K562 (cell line): ENCODE data around the gene FAM24A. TPM values are rescaled to one million over a fixed set of nuclear protein-coding genes. Genes with fewer than 3 reads are reported as not detected.

Experiments
- BCOR ChIP-seq: fragments of 450-650 bp; IDR thresholded peaks from 2 replicates; pipeline ENCODE4 v1.6.1; 2016
- ELF4 ChIP-seq: fragments of 450-650 bp; formaldehyde crosslinking; IDR thresholded peaks from 2 replicates; pipeline ENCODE4 v1.4.0; 2022; ENCODE audit warnings: missing genetic modification characterization
- EP400 ChIP-seq: fragments of 450-650 bp; IDR thresholded peaks from 2 replicates; pipeline ENCODE4 v1.6.1; 2017; ENCODE audit warnings: antibody characterized with exemption, mild to moderate bottlenecking, moderate library complexity
- FOSL1 ChIP-seq: fragments of 200-800 bp; sonication (Bioruptor generic); conservative IDR thresholded peaks from 2 replicates; pipeline ENCODE4 v1.6.1; 2016; ENCODE audit warnings: missing genetic modification characterization, missing compliant biosample characterization
- HNRNPUL1 ChIP-seq: fragments of 200-400 bp; formaldehyde crosslinking; IDR thresholded peaks from 2 replicates; pipeline ENCODE4 v1.6.1; 2017; ENCODE audit warnings: low read length
- KLF16 ChIP-seq: IDR thresholded peaks from 2 replicates; pipeline ENCODE4 v1.6.1; 2016; ENCODE audit warnings: antibody characterized with exemption
- MAZ ChIP-seq, 2 experiments: fragments of 450-650 bp in 1 of 2; sonication (generic) in 1 of 2; formaldehyde crosslinking; IDR thresholded peaks in 1 of 2; conservative IDR thresholded peaks in 1 of 2; 2 replicates each; pipeline versions ENCODE4 v1.4.0 to v1.5.0; 2020; ENCODE audit warnings: mild to moderate bottlenecking in 1 of 2, missing genetic modification reagents in 1 of 2
- NCOA4 ChIP-seq: fragments of 450-650 bp; IDR thresholded peaks from 2 replicates; pipeline ENCODE4 v1.6.1; 2018; ENCODE audit warnings: mild to moderate bottlenecking; ENCODE audit not compliant: partially characterized antibody
- NR0B1 ChIP-seq: fragments of 450-650 bp; IDR thresholded peaks from one replicate; pipeline ENCODE4 v1.6.1; 2018; ENCODE audit warnings: mild to moderate bottlenecking, moderate library complexity; ENCODE audit not compliant: partially characterized antibody
- RAD21 ChIP-seq, 2 experiments: fragments of 250-450 bp in 1 of 2; fragments of 450-650 bp in 1 of 2; sonication (Bioruptor Pico) in 1 of 2; formaldehyde crosslinking in 1 of 2; IDR thresholded peaks in 1 of 2; conservative IDR thresholded peaks in 1 of 2; 2 replicates each; pipeline versions ENCODE4 v1.4.0 to v1.8.0; 2020 to 2022; ENCODE audit warnings: mild to moderate bottlenecking in 2 of 2, moderate library complexity in 1 of 2
- SAFB ChIP-seq: fragments of 200-400 bp; formaldehyde crosslinking; IDR thresholded peaks from 2 replicates; pipeline ENCODE4 v1.6.1; 2017; ENCODE audit warnings: low read depth, low read length, borderline replicate concordance
- SAP30 ChIP-seq: fragments of 200-600 bp; sonication (generic); IDR thresholded peaks from 2 replicates; pipeline ENCODE4 v1.6.1; 2012; ENCODE audit warnings: borderline replicate concordance, low read depth, mild to moderate bottlenecking, moderate library complexity, low read length, control low read depth, inconsistent platforms; ENCODE audit not compliant: insufficient read depth, poor library complexity, severe bottlenecking
- SRSF1 ChIP-seq: fragments of 200-400 bp; formaldehyde crosslinking; IDR thresholded peaks from 2 replicates; pipeline ENCODE4 v1.6.1; 2017; ENCODE audit warnings: mild to moderate bottlenecking, low read depth, low read length, moderate library complexity
- ZBTB11 ChIP-seq, 3 experiments: fragments of 200-800 bp in 1 of 3; fragments of 250-450 bp in 1 of 3; fragments of 450-650 bp in 1 of 3; sonication (Bioruptor Pico) in 1 of 3; sonication (Bioruptor generic) in 1 of 3; formaldehyde crosslinking in 1 of 3; IDR thresholded peaks; 2 replicates each; pipeline versions ENCODE4 v1.6.1 to v1.8.0; 2016 to 2022; ENCODE audit warnings: mild to moderate bottlenecking in 2 of 3, missing genetic modification characterization in 2 of 3, missing compliant biosample characterization in 1 of 3, moderate library complexity in 1 of 3
- polyA plus RNA-seq, 8 experiments: library from polyadenylated mRNA; depleted of rRNA in 4 of 8; stranded (reverse) in 5 of 8; unstranded in 3 of 8; fragments of >200 nt; fragmentation: Nextera tagmentation in 2 of 8; fragmentation: Illumina TruSeq in 1 of 8; extraction: Ambion mirVana in 2 of 8; extraction: Trizol in 1 of 8; gene quantifications; 2 replicates each; pipeline versions ENCODE4 v1.2.1 to v1.2.3, GENCODE V29; 2011 to 2014; ENCODE audit warnings: inconsistent platforms in 1 of 8, missing spikeins in 1 of 8
- total RNA-seq, 7 experiments: library from RNA; depleted of rRNA in 6 of 7; stranded (reverse); fragments of >200 nt in 6 of 7; fragmentation: Illumina TruSeq in 2 of 7; extraction: Trizol in 2 of 7; gene quantifications; 2 replicates each; pipeline versions ENCODE4 v1.2.1 to v1.2.3, GENCODE V29; 2011 to 2021; ENCODE audit warnings: low replicate concordance in 1 of 7
- TF ChIP-seq, protein P1 (sequence below): fragments of 450-650 bp; IDR thresholded peaks from 2 replicates; pipeline ENCODE4 v1.6.1; 2018; ENCODE audit not compliant: partially characterized antibody
- TF ChIP-seq, protein P2 (sequence below): IDR thresholded peaks from 2 replicates; pipeline ENCODE4 v1.6.1; 2016; ENCODE audit warnings: missing genetic modification characterization, missing compliant biosample characterization

The FAM24A gene
- total and polyA plus RNA-seq, 9 of the 15 experiments (the other 6 are each of a cell fraction or from before 2014, with no cell fraction given): not detected

DNA sequence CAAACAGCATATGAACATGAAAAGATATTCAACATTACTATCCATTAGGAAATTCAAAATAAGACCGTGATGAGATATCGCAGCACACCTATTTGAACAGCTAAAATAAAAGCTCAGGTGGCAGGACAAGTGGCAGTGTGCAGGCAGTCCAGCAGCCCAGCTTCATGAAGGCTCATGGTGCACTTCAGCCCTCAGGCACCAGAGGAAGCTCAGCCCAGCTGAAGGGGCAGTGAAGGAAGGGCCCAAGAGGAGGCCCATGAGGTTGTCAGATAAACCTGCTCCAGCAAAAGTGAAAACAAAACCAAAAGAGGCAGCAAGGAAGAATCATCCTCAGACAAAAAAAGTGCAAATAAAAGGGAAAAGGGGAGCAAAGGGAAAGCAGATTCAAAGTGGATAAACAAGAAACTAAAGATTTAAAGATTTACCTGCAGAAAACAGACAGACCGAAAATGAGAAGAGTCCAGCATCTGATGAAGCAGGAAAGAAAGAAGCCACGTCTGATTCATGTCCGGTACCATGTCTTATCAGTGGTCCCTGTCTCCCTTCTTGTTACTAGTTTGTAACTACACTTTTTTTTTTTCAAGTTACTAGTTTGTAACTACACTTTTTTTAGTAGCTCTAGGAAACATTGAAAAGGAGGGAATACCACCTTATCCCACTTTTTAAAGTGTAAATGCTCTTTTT lies 16.0 kb upstream of the FAM24A start (continued):
- TF ChIP-seq KLF16 (no peak), NCOA4 (no peak), HNRNPUL1 (no peak), RAD21 (CRISPR knock-in tag; conservative IDR thresholded peaks at IDR 0.05 in 1 of 2, IDR thresholded peaks at IDR 0.05 in 1 of 2) (peak in 1 of 2 experiments; percentile 3; a peak in 1 of 4 replicates), MAZ (CRISPR knock-in tag; conservative IDR thresholded peaks at IDR 0.05 in 1 of 2, IDR thresholded peaks at IDR 0.05 in 1 of 2) (no peak), SAP30 (no peak), EP400 (0 out of 2 replicates have a peak, but pooled peaks have one; percentile 24), NR0B1 (no peak), FOSL1 (tag) (peak; percentile 30; the same call in 1 of the 2 replicates), SAFB (no peak), BCOR (no peak), ELF4 (CRISPR knock-in tag) (0 out of 2 replicates have a peak, but pooled peaks have one; percentile 11), SRSF1 (no peak), ZBTB11 (CRISPR knock-in tag; IDR thresholded peaks at IDR 0.05) (0 out of 6 replicates have a peak, but pooled peaks of 1 of the 3 experiments have one; percentile 28)
- TF ChIP-seq, protein P1, sequence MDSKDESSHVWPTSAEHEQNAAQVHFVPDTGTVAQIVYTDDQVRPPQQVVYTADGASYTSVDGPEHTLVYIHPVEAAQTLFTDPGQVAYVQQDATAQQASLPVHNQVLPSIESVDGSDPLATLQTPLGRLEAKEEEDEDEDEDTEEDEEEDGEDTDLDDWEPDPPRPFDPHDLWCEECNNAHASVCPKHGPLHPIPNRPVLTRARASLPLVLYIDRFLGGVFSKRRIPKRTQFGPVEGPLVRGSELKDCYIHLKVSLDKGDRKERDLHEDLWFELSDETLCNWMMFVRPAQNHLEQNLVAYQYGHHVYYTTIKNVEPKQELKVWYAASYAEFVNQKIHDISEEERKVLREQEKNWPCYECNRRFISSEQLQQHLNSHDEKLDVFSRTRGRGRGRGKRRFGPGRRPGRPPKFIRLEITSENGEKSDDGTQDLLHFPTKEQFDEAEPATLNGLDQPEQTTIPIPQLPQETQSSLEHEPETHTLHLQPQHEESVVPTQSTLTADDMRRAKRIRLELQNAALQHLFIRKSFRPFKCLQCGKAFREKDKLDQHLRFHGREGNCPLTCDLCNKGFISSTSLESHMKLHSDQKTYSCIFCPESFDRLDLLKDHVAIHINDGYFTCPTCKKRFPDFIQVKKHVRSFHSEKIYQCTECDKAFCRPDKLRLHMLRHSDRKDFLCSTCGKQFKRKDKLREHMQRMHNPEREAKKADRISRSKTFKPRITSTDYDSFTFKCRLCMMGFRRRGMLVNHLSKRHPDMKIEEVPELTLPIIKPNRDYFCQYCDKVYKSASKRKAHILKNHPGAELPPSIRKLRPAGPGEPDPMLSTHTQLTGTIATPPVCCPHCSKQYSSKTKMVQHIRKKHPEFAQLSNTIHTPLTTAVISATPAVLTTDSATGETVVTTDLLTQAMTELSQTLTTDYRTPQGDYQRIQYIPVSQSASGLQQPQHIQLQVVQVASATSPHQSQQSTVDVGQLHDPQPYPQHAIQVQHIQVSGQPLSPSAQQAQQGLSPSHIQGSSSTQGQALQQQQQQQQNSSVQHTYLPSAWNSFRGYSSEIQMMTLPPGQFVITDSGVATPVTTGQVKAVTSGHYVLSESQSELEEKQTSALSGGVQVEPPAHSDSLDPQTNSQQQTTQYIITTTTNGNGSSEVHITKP: peak; percentile 64
- TF ChIP-seq, protein P2, sequence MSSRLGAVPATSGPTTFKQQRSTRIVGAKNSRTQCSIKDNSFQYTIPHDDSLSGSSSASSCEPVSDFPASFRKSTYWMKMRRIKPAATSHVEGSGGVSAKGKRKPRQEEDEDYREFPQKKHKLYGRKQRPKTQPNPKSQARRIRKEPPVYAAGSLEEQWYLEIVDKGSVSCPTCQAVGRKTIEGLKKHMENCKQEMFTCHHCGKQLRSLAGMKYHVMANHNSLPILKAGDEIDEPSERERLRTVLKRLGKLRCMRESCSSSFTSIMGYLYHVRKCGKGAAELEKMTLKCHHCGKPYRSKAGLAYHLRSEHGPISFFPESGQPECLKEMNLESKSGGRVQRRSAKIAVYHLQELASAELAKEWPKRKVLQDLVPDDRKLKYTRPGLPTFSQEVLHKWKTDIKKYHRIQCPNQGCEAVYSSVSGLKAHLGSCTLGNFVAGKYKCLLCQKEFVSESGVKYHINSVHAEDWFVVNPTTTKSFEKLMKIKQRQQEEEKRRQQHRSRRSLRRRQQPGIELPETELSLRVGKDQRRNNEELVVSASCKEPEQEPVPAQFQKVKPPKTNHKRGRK (tag): 0 out of 2 replicates have a peak, but pooled peaks have one; percentile 40
